MM.1S (cell line): Measurements from ENCODE around the gene GP1BA.
"Not testable (repeated sequence)": the region's sequence is repeated elsewhere in the genome, so short reads cannot be mapped to it uniquely, and the experiment has no call there.

ENCODE experiments used
- DNase-seq: peaks from one replicate; pipeline ENCODE4 v3.0.0-alpha.2; 2015
- H2AFZ ChIP-seq: fragments of 300-600 bp; sonication (generic); 2 replicates; pipeline ENCODE4 v1.6.0; 2016; ENCODE audit warnings: antibody characterized with exemption, low read length
- H3F3A ChIP-seq: fragments of 300-600 bp; sonication (generic); 2 replicates; pipeline ENCODE4 v1.6.1; 2016; ENCODE audit warnings: mild to moderate bottlenecking, antibody characterized with exemption, low read length, moderate library complexity, mixed read lengths; ENCODE audit not compliant: insufficient read depth
- H3K27ac ChIP-seq: fragments of 300-600 bp; sonication (generic); 2 replicates; pipeline ENCODE4 v1.5.1; 2016; ENCODE audit warnings: mild to moderate bottlenecking, low read length
- H3K27me3 ChIP-seq: fragments of 300-600 bp; sonication (generic); replicated peaks from 2 replicates; pipeline ENCODE4 v1.6.0; 2016; ENCODE audit warnings: low read length; ENCODE audit not compliant: insufficient read depth
- H3K36me3 ChIP-seq: fragments of 300-600 bp; sonication (generic); replicated peaks from 2 replicates; pipeline ENCODE4 v1.6.1; 2016; ENCODE audit warnings: mild to moderate bottlenecking, low read length, mixed read lengths; ENCODE audit not compliant: insufficient read depth
- H3K4me1 ChIP-seq: fragments of 300-600 bp; sonication (generic); 2 replicates; pipeline ENCODE4 v1.6.1; 2016; ENCODE audit warnings: low read length, mixed read lengths
- H3K4me2 ChIP-seq: fragments of 300-600 bp; sonication (generic); 2 replicates; pipeline ENCODE4 v1.6.0; 2016; ENCODE audit warnings: low read depth, low read length
- H3K4me3 ChIP-seq: fragments of 300-600 bp; sonication (generic); 2 replicates; pipeline ENCODE4 v1.5.1; 2016; ENCODE audit warnings: low read length, mixed read lengths
- H3K79me2 ChIP-seq: fragments of 300-600 bp; sonication (generic); 2 replicates; pipeline ENCODE4 v1.6.1; 2016; ENCODE audit warnings: mixed run types, low read length, mixed read lengths
- H3K9ac ChIP-seq: fragments of 300-600 bp; sonication (generic); 2 replicates; pipeline ENCODE4 v1.6.1; 2016; ENCODE audit warnings: low read length, mixed read lengths
- H3K9me2 ChIP-seq: fragments of 300-600 bp; sonication (generic); replicated peaks from 2 replicates; pipeline ENCODE4 v1.6.1; 2016; ENCODE audit warnings: mild to moderate bottlenecking, low read length, mixed read lengths; ENCODE audit not compliant: insufficient read depth
- H3K9me3 ChIP-seq: fragments of 300-600 bp; sonication (generic); replicated peaks from 2 replicates; pipeline ENCODE4 v1.6.1; 2016; ENCODE audit warnings: mild to moderate bottlenecking, low read length, mixed read lengths; ENCODE audit not compliant: insufficient read depth
- H4K20me1 ChIP-seq: fragments of 300-600 bp; sonication (generic); 2 replicates; pipeline ENCODE4 v1.6.1; 2016; ENCODE audit warnings: mild to moderate bottlenecking, low read length, moderate library complexity, mixed read lengths; ENCODE audit not compliant: insufficient read depth
- EZH2 ChIP-seq: fragments of 300-600 bp; sonication (generic); optimal IDR thresholded peaks from 2 replicates; pipeline ENCODE3; 2017; ENCODE audit warnings: low read depth, mild to moderate bottlenecking, antibody characterized with exemption, low read length, mixed read lengths
- EZH2phosphoT487 ChIP-seq: fragments of 300-600 bp; sonication (generic); IDR thresholded peaks from 2 replicates; pipeline ENCODE4 v1.6.1; 2018; ENCODE audit warnings: antibody characterized with exemption, low read length
- TF ChIP-seq, protein P1 (sequence below): fragments of 300-600 bp; sonication (generic); IDR thresholded peaks from 2 replicates; pipeline ENCODE4 v1.5.1; 2016; ENCODE audit warnings: antibody characterized with exemption, low read length, mixed read lengths

Gene GP1BA

DNA sequence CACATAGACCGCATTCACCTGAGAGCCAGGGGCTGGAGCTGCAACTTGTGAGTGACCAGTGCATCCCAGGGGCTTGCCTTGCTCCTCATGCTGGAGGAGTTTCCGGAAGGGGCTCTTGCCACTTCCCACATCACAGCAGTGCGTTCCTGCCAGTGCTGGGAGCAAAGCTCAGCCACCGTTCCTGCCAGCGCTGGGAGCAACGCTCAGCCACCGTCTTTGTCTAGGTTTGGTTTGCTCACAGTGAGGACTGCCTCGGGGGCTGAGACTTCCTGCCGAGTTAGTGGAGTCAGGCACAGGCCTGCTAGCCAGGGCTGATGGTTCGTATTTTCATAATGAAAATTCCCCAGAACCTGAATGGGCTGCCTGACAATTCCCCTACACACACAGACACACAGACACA lies 23.8 kb upstream of the GP1BA start:
- H2AFZ ChIP-seq: no peak overlapping the region
- no peak overlapping the region for H3K4me2 ChIP-seq

DNA sequence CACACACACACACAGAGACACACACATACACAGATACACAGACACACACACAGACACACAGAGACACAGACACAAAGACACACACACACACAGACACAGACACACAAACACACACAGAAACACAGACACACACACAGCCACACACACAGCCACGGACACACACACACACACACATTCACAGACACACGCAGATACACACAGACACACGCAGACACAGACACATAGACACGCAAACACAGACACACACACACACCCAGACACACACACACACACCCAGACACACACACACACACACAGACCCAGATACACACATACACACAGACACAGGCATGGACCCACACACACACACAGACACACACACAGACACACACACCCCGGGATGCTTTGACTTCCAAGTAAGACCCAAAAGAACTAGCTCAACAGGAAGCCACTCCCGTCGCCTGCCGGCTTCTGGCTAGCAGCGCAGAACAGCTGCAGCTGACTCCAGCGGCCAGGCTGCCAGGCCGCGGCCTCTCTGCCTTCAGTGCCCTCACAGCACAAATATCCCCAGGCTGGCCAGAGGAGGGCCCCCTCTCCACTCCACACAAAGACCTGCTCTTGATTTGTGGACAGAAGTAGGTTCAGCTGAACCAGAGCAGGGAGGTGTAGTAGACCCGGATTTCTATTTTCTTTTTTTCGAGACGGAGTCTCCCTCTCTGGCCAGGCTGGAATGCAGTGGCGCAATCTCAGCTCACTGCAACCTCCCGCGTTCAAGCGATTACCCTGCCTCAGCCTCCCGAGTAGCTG lies 23.2 kb upstream of the GP1BA start:
- TF ChIP-seq, protein P1, sequence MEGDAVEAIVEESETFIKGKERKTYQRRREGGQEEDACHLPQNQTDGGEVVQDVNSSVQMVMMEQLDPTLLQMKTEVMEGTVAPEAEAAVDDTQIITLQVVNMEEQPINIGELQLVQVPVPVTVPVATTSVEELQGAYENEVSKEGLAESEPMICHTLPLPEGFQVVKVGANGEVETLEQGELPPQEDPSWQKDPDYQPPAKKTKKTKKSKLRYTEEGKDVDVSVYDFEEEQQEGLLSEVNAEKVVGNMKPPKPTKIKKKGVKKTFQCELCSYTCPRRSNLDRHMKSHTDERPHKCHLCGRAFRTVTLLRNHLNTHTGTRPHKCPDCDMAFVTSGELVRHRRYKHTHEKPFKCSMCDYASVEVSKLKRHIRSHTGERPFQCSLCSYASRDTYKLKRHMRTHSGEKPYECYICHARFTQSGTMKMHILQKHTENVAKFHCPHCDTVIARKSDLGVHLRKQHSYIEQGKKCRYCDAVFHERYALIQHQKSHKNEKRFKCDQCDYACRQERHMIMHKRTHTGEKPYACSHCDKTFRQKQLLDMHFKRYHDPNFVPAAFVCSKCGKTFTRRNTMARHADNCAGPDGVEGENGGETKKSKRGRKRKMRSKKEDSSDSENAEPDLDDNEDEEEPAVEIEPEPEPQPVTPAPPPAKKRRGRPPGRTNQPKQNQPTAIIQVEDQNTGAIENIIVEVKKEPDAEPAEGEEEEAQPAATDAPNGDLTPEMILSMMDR: peak; percentile 74
- TF ChIP-seq EZH2phosphoT487: no peak
- Histone ChIP-seq H3K4me2 (0 out of 2 replicates have a peak overlapping the region, but pooled peaks have one; percentile 13), H3K9ac (no peak overlapping the region)

More for the DNA sequence above, 23.8 kb upstream of the GP1BA start:
- peaks cover 4% of the 10 kb centered on the region for H3F3A ChIP-seq
- H3K36me3 ChIP-seq: no peaks in the 10 kb centered on the region
- H4K20me1 ChIP-seq: no peaks in the 10 kb centered on the region
- no peak overlapping the region for H3K4me3 ChIP-seq
- TF ChIP-seq, protein P1: no peak
- TF ChIP-seq EZH2 (no peak), EZH2phosphoT487 (no peak)
- peaks cover 2% of the 10 kb centered on the region for H3K4me1 ChIP-seq
- H3K79me2 ChIP-seq: no peaks in the 10 kb centered on the region
- DNase-seq: no peak
- H3K27ac ChIP-seq: no peak overlapping the region
- H3K9ac ChIP-seq: no peak overlapping the region
- H3K9me3 ChIP-seq: no peaks in the 10 kb centered on the region
- no peaks in the 10 kb centered on the region for H3K27me3 ChIP-seq
- H3K9me2 ChIP-seq: no peaks in the 10 kb centered on the region

DNA sequence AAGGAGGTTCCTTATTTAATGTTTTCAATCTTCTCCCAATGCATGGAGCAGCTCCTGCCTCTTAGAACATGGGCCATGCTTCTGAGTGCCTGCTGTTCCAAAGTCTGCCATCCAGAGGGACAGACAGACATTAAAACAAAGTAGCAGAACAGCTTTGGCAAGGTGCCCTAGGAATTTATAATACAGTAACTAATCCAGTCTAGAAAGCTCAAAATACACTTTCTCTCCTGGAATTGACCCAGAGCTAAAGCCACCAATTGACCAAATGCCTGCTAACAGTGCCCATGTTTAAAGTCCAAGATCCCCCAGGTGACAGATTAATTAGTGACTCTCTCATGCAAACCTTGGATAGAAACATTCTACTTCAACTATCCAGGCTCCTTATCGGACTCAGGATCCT lies 18.1 kb upstream of the GP1BA start:
- Histone ChIP-seq H3K9me2 (no peaks in the 10 kb centered on the region), H3K4me3 (no peak overlapping the region), H3K79me2 (no peaks in the 10 kb centered on the region), H2AFZ (no peak overlapping the region), H3K9me3 (no peaks in the 10 kb centered on the region), H3K36me3 (no peaks in the 10 kb centered on the region), H3K27ac (no peak overlapping the region), H3K9ac (no peak overlapping the region), H3K27me3 (no peaks in the 10 kb centered on the region), H3K4me1 (no peaks in the 10 kb centered on the region), H3K4me2 (no peak overlapping the region), H3F3A (no peaks in the 10 kb centered on the region), H4K20me1 (no peaks in the 10 kb centered on the region)
- no peak for DNase-seq
- TF ChIP-seq EZH2phosphoT487 (no peak), EZH2 (no peak)

More for the DNA sequence above, 23.2 kb upstream of the GP1BA start:
- no peaks in the 10 kb centered on the region for H3K27me3 ChIP-seq
- no peaks in the 10 kb centered on the region for H3F3A ChIP-seq
- no peaks in the 10 kb centered on the region for H3K36me3 ChIP-seq
- no peaks in the 10 kb centered on the region for H3K79me2 ChIP-seq
- H2AFZ ChIP-seq: peak overlapping the region; percentile 61
- DNase-seq: peak; percentile 84
- H3K9me3 ChIP-seq: no peaks in the 10 kb centered on the region
- H3K4me1 ChIP-seq: no peaks in the 10 kb centered on the region
- no peak overlapping the region for H3K27ac ChIP-seq
- H4K20me1 ChIP-seq: no peaks in the 10 kb centered on the region
- H3K9me2 ChIP-seq: no peaks in the 10 kb centered on the region
- H3K4me3 ChIP-seq: no peak overlapping the region

DNA sequence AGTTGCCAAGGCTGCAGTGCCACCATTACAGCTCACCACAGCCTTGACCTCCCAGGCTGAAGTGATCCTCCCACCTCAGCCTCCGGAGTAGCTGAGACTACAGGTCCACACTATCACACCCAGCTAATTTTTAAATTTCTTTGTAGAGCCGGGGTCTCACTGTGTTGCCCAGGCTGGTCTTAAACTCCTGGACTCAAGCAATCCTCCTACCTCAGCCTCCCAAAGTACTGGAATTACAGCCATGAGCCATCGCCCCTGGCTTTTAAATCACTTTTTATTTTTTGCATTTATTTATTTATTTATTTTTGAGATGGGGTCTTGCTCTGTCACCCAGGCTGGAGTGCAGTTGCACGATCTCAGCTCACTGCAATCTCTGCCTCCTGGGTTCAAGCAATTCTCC lies 17.5 kb upstream of the GP1BA start:
- H3K79me2 ChIP-seq, H3K27ac ChIP-seq, H3K27me3 ChIP-seq, H3F3A ChIP-seq, H3K4me3 ChIP-seq, DNase-seq, H2AFZ ChIP-seq, H3K9ac ChIP-seq, H3K9me3 ChIP-seq, H3K4me1 ChIP-seq, H3K36me3 ChIP-seq, H3K4me2 ChIP-seq, H4K20me1 ChIP-seq, H3K9me2 ChIP-seq: not testable (repeated sequence)
